ENCODE measurements around the gene TIE1.

TIE1 gene

GRCh38 chr1:43280692-43281091 is 20.1 kb upstream of the TIE1 start:
- DNase-seq (ENCODE audit: low read depth) = no peak
- TF ChIP-seq POLR2A (IDR thresholded peaks at IDR 0.05; ENCODE audit: extremely low read depth, insufficient read length) = no peak
- no peak for TF ChIP-seq MAX (IDR thresholded peaks at IDR 0.05; ENCODE audit: low read depth, low read length)
- TF ChIP-seq MYC (IDR thresholded peaks at IDR 0.05; ENCODE audit: low read depth, low read length) = no peak
- TF ChIP-seq CTCF (IDR thresholded peaks at IDR 0.05; ENCODE audit: low read depth, low read length) = no peak
- no peak overlapping the region for H3K4me3 ChIP-seq (ENCODE audit: low read depth, low read length)

GRCh38 chr1:43282220-43283195 is 18.3 kb upstream of the TIE1 start:
- no peak for DNase-seq (ENCODE audit: low read depth)
- TF ChIP-seq MAX (IDR thresholded peaks at IDR 0.05; ENCODE audit: low read depth, low read length) (no peak), POLR2A (IDR thresholded peaks at IDR 0.05; ENCODE audit: extremely low read depth, insufficient read length) (no peak), CTCF (IDR thresholded peaks at IDR 0.05; ENCODE audit: low read depth, low read length) (no peak), MYC (IDR thresholded peaks at IDR 0.05; ENCODE audit: low read depth, low read length) (no peak)
- H3K4me3 ChIP-seq (ENCODE audit: low read depth, low read length) = no peak overlapping the region

GRCh38 chr1:43284065-43284464 is 16.7 kb upstream of the TIE1 start:
- DNase-seq (ENCODE audit: low read depth) = no peak
- no peak overlapping the region for H3K4me3 ChIP-seq (ENCODE audit: low read depth, low read length)
- no peak for TF ChIP-seq MYC (IDR thresholded peaks at IDR 0.05; ENCODE audit: low read depth, low read length)
- TF ChIP-seq MAX (IDR thresholded peaks at IDR 0.05; ENCODE audit: low read depth, low read length) = no peak
- TF ChIP-seq POLR2A (IDR thresholded peaks at IDR 0.05; ENCODE audit: extremely low read depth, insufficient read length) = no peak

GRCh38 chr1:43284546-43285110 is 16.2 kb upstream of the TIE1 start:
- no peak overlapping the region for H3K4me3 ChIP-seq (ENCODE audit: low read depth, low read length)
- no peak for DNase-seq (ENCODE audit: low read depth)
- TF ChIP-seq MYC (IDR thresholded peaks at IDR 0.05; ENCODE audit: low read depth, low read length) = no peak
- TF ChIP-seq POLR2A (IDR thresholded peaks at IDR 0.05; ENCODE audit: extremely low read depth, insufficient read length) = no peak
- TF ChIP-seq CTCF (IDR thresholded peaks at IDR 0.05; ENCODE audit: low read depth, low read length) = no peak
- no peak for TF ChIP-seq MAX (IDR thresholded peaks at IDR 0.05; ENCODE audit: low read depth, low read length)

GRCh38 chr1:43285269-43285990 is 15.4 kb upstream of the TIE1 start, which contains the start of gene C1orf210:
Gene C1orf210 (minus strand): TSS chr1:43285581. CDS start chr1:43283270, 2,311 bp downstream.
- no peak within 1 kb of the TSS for H3K4me3 ChIP-seq (ENCODE audit: low read depth, low read length)
- no peak for DNase-seq (ENCODE audit: low read depth)
- TF ChIP-seq MAX (IDR thresholded peaks at IDR 0.05; ENCODE audit: low read depth, low read length) = no peak
- TF ChIP-seq MYC (IDR thresholded peaks at IDR 0.05; ENCODE audit: low read depth, low read length) = no peak
- no peak for TF ChIP-seq POLR2A (IDR thresholded peaks at IDR 0.05; ENCODE audit: extremely low read depth, insufficient read length)
- no peak for TF ChIP-seq CTCF (IDR thresholded peaks at IDR 0.05; ENCODE audit: low read depth, low read length)

All from NB4 (cell line).